Stimulated activated CD8-positive, alpha-beta memory T cell treated with anti-CD3 and anti-CD28 coated beads, Interleukin-7, amount 100 ng/mL, for 48 hours (primary cell): ENCODE measurements around the gene BRINP2.

Experiments used
- DNase-seq, 2 donors: peaks; one replicate each; pipeline ENCODE4 v3.0.0-alpha.2; 2020; ENCODE audit warnings: low read depth in 1 of 2; ENCODE audit errors: extremely low read depth in 1 of 2

The BRINP2 gene

GRCh38 chr1:177170756-177171535, at the start of gene BRINP2:
TSS of gene BRINP2 (plus strand) at chr1:177170958. CDS start at chr1:177229877, 58,919 bp downstream.
- no peak for DNase-seq

- DNase-seq, result no peak
Measured at GRCh38 chr1:177122461-177123251, 48.1 kb upstream of the BRINP2 start.

- no peak for DNase-seq
Measured at GRCh38 chr1:177124577-177125278, 46.0 kb upstream of the BRINP2 start.

- DNase-seq, result no peak
Measured at GRCh38 chr1:177126267-177126666, 44.5 kb upstream of the BRINP2 start.

GRCh38 chr1:177128665-177129281, 42.0 kb upstream of the BRINP2 start:
- no peak for DNase-seq

- DNase-seq, result no peak
Measured at GRCh38 chr1:177130451-177130945, 40.3 kb upstream of the BRINP2 start.

GRCh38 chr1:177131723-177132122, 39.0 kb upstream of the BRINP2 start:
- DNase-seq, result no peak

GRCh38 chr1:177132141-177132540, 38.6 kb upstream of the BRINP2 start:
- no peak for DNase-seq

GRCh38 chr1:177133977-177134538, 36.7 kb upstream of the BRINP2 start:
- DNase-seq, result no peak

GRCh38 chr1:177135250-177135649, 35.5 kb upstream of the BRINP2 start:
- no peak for DNase-seq

GRCh38 chr1:177137814-177138213, 32.9 kb upstream of the BRINP2 start:
- DNase-seq, result no peak

- DNase-seq, result no peak
Measured at GRCh38 chr1:177138347-177138746, 32.4 kb upstream of the BRINP2 start.

- no peak for DNase-seq
Measured at GRCh38 chr1:177142010-177142409, 28.7 kb upstream of the BRINP2 start.

GRCh38 chr1:177142791-177143271, 27.9 kb upstream of the BRINP2 start:
- DNase-seq, result no peak

GRCh38 chr1:177145106-177146070, 25.4 kb upstream of the BRINP2 start:
- no peak for DNase-seq

- DNase-seq, result no peak
Measured at GRCh38 chr1:177146499-177146898, 24.3 kb upstream of the BRINP2 start.

- no peak for DNase-seq
Measured at GRCh38 chr1:177162243-177162642, 8.5 kb upstream of the BRINP2 start.

GRCh38 chr1:177163844-177164379, 6.8 kb upstream of the BRINP2 start:
- DNase-seq, result no peak
